ENCODE measurements around the gene OR6X1.

DNA sequence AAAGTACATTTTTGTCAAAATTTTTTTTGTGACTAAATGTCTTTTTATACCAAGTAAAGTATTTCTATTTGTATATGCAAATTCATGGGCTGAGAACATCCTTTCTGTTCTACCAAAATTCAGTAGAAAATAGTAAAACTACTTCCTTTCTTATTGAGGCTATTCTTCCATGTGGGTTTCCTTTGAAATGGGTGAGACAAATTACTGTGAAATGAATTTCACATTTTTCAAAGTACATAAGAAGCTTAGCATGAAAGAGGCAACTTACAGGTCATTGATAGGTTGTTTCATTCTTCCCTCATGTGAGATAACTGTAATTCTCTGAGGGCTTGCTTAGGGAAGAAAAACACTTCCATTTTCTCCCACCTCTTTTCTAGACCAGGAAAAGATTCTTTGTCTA is 1.0 kb upstream of the OR6X1 start:
- no peak for TF ChIP-seq CTCF (IDR thresholded peaks at IDR 0.05)
- TF ChIP-seq POLR2A (IDR thresholded peaks at IDR 0.05): no peak
